ENCODE data around the gene CDK8.

DNA sequence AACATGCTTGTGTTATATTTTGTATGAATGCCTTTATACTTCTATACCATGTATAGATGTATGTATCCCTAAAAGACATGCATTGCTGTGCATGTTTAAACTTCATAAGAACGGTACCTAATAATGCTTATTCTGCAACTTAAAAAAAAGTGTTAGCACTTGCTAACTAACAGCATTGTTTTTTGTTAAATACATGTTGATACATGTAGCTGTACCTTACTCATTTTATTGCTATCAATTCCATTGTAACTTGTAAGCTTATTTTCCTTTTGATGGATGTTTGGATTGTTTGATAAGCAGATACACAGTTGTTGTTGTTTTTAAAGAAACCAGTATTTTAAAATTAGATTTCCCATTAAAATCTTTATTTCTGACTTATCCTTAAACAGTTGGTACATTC is 53.8 kb downstream of the CDK8 start:
- TF ChIP-seq POLR2AphosphoS5 (IDR thresholded peaks at IDR 0.05): no peak
- TF ChIP-seq CTCF (IDR thresholded peaks at IDR 0.05): no peak
- TF ChIP-seq POLR2A (IDR thresholded peaks at IDR 0.05): no peak
- TF ChIP-seq EP300 (IDR thresholded peaks at IDR 0.05): no peak
